Stimulated activated naive CD8-positive, alpha-beta T cell treated with anti-CD3 and anti-CD28 coated beads, Interleukin-15, Interleukin-2, amounts not matched to agents 100 U/mL and 50 U/mL, for 24 hours (primary cell): ENCODE results near the gene CSTB.

Experiments used
- ATAC-seq: fragments of 150-1000 bp; cut with Tn5 transposase; one replicate; pipeline ENCODE4 v1.10.0; 2021
- DNase-seq: peaks from one replicate; pipeline ENCODE4 v3.0.0; 2021

Gene CSTB

GRCh38 chr21:43728467-43729390, 47.4 kb downstream of the CSTB start:
- ATAC-seq: peak; percentile 90
- DNase-seq: peak; percentile 91

GRCh38 chr21:43728154-43728466, 48.0 kb downstream of the CSTB start:
- DNase-seq (no peak), ATAC-seq (no peak)

DNA sequence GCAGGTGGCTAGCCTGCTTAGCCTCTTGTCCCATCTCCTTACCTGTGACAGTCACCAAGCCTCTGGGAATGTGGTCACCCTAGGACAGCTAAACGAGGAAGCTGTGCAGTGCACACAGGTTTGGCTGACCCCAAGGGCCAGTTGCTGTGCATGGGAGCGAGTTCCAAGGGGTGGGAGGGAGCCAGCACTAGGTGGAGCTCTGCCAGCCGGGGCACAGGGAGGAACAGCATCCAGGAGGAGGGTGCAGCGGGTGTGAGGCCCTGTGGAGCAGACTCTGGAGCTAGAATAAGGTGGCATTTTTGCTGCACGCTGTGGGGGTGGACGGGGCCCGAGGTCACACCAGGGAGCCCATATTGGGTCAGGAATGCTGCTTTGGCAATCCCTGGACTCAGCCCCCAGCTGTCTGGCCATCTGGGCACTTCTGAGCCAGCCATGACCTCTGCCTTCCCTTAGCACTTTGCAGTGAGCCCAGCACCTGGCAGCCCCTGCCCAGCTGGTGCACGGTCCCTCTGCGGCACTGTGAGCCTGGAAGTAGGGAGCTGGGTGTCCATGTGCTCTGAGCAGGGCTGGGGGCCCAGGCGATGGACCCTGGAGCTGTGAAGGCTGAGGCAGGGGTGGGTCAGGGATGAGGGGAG, 48.5 kb downstream of the CSTB start:
- no peak for DNase-seq
- no peak for ATAC-seq

DNA sequence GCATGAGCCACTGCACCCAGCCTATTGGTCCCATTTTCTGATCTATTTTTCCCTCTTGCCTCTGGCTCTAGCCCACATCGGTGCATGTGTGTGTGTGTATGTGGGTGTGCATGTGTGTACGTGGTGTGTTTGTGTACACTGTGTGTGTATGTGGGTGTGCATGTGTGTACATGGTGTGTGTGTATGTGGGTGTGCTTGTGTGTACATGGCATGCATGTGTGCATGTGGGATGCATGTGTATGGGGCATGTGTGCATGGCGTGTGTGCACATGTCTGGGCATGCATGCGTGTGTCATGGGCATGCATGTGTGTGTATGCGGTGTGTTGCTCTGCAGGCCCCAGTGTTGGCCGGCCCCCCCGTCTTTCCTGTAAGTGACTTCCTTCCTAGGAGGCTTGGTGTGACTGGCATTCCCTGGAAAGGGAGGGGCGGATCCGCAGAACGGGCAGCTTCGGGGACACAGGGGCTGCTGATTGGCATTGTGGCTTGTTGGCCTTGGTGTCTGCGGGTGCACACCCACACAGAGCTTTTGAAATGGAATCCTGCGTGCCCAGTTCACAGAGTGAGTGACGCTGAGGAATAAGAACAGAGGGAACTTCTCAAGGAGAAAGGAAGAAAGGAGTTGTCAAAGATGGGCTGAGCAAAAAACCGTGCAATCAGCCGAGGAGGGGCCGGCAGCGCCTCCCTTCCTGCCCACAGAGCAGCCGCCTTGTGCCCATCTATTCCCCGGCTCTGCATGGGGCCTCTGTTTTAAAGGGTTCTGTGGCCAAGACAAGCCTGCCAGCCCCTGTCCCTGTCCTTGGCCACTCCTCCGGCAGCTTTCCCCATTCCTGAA, 49.2 kb downstream of the CSTB start:
- ATAC-seq: no peak
- no peak for DNase-seq
